ENCODE data around the gene WNT16.
"Not testable (repeated sequence)": the region's sequence is repeated elsewhere in the genome, so short reads cannot be mapped to it uniquely, and the experiment has no call there.

Gene WNT16

GRCh38 chr7:121286186-121286585 is 42.6 kb upstream of the WNT16 start:
- Histone ChIP-seq H3K27ac (no peak overlapping the region), H3K4me3 (no peak overlapping the region)
- TF ChIP-seq CTCF (IDR thresholded peaks at IDR 0.05), result no peak
- DNase-seq (ENCODE audit: low spot score), result no peak

GRCh38 chr7:121286742-121287734 is 41.8 kb upstream of the WNT16 start:
- no peak for DNase-seq (ENCODE audit: low spot score)
- Histone ChIP-seq H3K27ac (no peak overlapping the region), H3K4me3 (no peak overlapping the region)
- no peak for TF ChIP-seq CTCF (IDR thresholded peaks at IDR 0.05)

GRCh38 chr7:121288894-121289293 is 39.9 kb upstream of the WNT16 start:
- no peak for TF ChIP-seq CTCF (IDR thresholded peaks at IDR 0.05)
- Histone ChIP-seq H3K4me3 (no peak overlapping the region), H3K27ac (no peak overlapping the region)
- DNase-seq (ENCODE audit: low spot score), result no peak

- not testable (repeated sequence) for DNase-seq (ENCODE audit: low spot score); H3K27ac ChIP-seq; H3K4me3 ChIP-seq
Measured at GRCh38 chr7:121289930-121290329, 38.9 kb upstream of the WNT16 start.

GRCh38 chr7:121294448-121294992 is 34.3 kb upstream of the WNT16 start:
- DNase-seq (ENCODE audit: low spot score), result no peak
- Histone ChIP-seq H3K27ac (no peak overlapping the region), H3K4me3 (no peak overlapping the region)
- no peak for TF ChIP-seq CTCF (IDR thresholded peaks at IDR 0.05)

- Histone ChIP-seq H3K4me3 (no peak overlapping the region), H3K27ac (no peak overlapping the region)
- DNase-seq (ENCODE audit: low spot score), result no peak
- TF ChIP-seq CTCF (IDR thresholded peaks at IDR 0.05), result no peak
Measured at GRCh38 chr7:121297843-121298242, 31.0 kb upstream of the WNT16 start.

GRCh38 chr7:121298831-121299239 is 30.0 kb upstream of the WNT16 start:
- Histone ChIP-seq H3K27ac (no peak overlapping the region), H3K4me3 (no peak overlapping the region)
- DNase-seq (ENCODE audit: low spot score), result no peak
- TF ChIP-seq CTCF (IDR thresholded peaks at IDR 0.05), result no peak

All from coronary artery (tissue), 2 donors.